Measurements from ENCODE around the gene MAGEA3. TPM values are rescaled to one million over a fixed set of nuclear protein-coding genes. Genes with fewer than 3 reads are reported as not detected.
"Not testable (repeated sequence)": the region's sequence is repeated elsewhere in the genome, so short reads cannot be mapped to it uniquely, and the experiment has no call there.

The MAGEA3 gene
- total RNA-seq, 2 experiments from 2014 or later = not detected

DNA sequence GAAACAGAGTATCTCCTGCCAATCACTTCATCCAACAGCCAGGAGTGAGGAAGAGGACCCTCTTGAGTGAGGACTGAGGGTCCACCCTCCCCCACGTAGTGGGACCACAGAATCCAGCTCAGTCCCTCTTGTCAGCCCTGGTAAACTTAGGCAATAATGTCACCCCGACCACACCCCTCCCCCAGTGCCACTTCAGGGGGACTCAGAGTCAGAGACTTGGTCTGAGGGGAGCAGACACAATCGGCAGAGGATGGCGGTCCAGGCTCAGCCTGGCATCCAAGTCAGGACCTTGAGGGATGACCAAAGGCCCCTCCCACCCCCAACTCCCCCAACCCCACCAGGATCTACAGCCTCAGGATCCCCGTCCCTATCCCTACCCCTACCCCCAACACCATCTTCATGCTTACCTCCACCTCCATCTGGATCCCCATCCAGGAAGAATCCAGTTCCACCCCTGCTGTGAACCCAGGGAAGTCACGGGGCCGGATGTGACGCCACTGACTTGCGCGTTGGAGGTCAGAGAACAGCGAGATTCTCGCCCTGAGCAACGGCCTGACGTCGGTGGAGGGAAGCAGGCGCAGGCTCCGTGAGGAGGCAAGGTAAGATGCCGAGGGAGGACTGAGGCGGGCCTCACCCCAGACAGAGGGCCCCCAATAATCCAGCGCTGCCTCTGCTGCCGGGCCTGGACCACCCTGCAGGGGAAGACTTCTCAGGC lies 34.8 kb downstream of the MAGEA3 start, which contains the start of the genes CSAG1 and MAGEA12:
TSS of gene CSAG1 (minus strand) at position 461 of the 715 bp plus-strand sequence. CDS start 1,261 bp downstream, outside the sequence.
TSS of gene MAGEA12 (plus strand) at position 497 of the 715 bp plus-strand sequence. CDS start 2,405 bp downstream, outside the sequence.
- intact Hi-C loops (cut with DNase I, micrococcal nuclease) = no loop called here
- no peak within 1 kb of the TSS for H3K27ac Mint-ChIP-seq
- H3K4me1 Mint-ChIP-seq (ENCODE audit: low read depth) = no peaks in the 10 kb centered on the region
- no peak within 1 kb of the TSS for H3K4me3 ChIP-seq (ENCODE audit: low read length)
- H3K36me3 Mint-ChIP-seq (ENCODE audit: low read depth) = no peaks in the 10 kb centered on the region
- H3K27me3 Mint-ChIP-seq = peaks cover 4% of the 10 kb centered on the region
- no peaks in the 10 kb centered on the region for H3K9me3 Mint-ChIP-seq
- H3K36me3 ChIP-seq (ENCODE audit: insufficient read depth, low read length) = no peaks in the 10 kb centered on the region
- no peak for TF ChIP-seq CTCF (IDR thresholded peaks at IDR 0.05)
- POLR2A ChIA-PET = no interaction called here
- CTCF ChIA-PET = no interaction called here
- H3K4me1 ChIP-seq (ENCODE audit: insufficient read depth, low read length) = no peaks in the 10 kb centered on the region
- no peak within 1 kb of the TSS for H3K4me3 Mint-ChIP-seq
- no peak within 1 kb of the TSS for H3K27ac ChIP-seq (ENCODE audit: low read depth in 1 of 2, low read length in 2 of 2)
- ATAC-seq (ENCODE audit: poor library complexity) (no peak), DNase-seq (no peak)
- H3K9me3 ChIP-seq (ENCODE audit: control insufficient read depth in 1 of 2, insufficient read depth in 1 of 2, low read length in 2 of 2) = no peaks in the 10 kb centered on the region
- no peaks in the 10 kb centered on the region for H3K27me3 ChIP-seq (ENCODE audit: control insufficient read depth in 1 of 2, insufficient read depth in 2 of 2, low read length in 2 of 2)

DNA sequence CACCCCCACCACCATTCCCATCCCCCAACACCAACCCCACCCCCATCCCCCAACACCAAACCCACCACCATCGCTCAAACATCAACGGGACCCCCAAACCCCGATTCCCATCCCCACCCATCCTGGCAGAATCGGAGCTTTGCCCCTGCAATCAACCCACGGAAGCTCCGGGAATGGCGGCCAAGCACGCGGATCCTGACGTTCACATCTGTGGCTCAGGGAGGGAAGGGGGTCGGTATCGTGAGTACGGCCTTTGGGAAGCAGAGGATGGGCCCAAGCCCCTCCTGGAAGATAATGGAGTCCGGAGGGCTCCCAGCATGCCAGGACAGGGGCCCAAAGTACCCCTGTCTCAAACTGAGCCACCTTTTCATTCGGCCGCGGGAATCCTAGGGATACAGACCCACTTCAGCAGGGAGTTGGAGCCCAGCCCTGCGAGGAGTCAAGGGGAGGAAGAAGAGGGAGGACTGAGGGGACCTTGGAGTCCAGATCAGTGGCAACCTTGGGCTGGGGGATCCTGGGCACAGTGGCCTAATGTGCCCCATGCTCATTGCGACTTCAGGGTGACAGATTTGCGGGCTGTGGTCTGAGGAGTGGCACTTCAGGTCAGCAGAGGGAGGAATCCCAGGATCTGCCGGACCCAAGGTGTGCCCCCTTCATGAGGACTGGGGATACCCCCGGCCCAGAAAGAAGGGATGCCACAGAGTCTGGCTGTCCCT lies 35.7 kb downstream of the MAGEA3 start:
- DNase-seq; H3K4me1 ChIP-seq (ENCODE audit: insufficient read depth, low read length); CTCF ChIA-PET; H3K9me3 ChIP-seq (ENCODE audit: control insufficient read depth in 1 of 2, insufficient read depth in 1 of 2, low read length in 2 of 2); H3K9me3 Mint-ChIP-seq; H3K27ac Mint-ChIP-seq; H3K4me1 Mint-ChIP-seq (ENCODE audit: low read depth); H3K27me3 Mint-ChIP-seq; H3K27ac ChIP-seq (ENCODE audit: low read depth in 1 of 2, low read length in 2 of 2); ATAC-seq (ENCODE audit: poor library complexity); H3K4me3 Mint-ChIP-seq; H3K4me3 ChIP-seq (ENCODE audit: low read length); POLR2A ChIA-PET; H3K36me3 Mint-ChIP-seq (ENCODE audit: low read depth); H3K36me3 ChIP-seq (ENCODE audit: insufficient read depth, low read length); intact Hi-C loops (cut with DNase I, micrococcal nuclease); H3K27me3 ChIP-seq (ENCODE audit: control insufficient read depth in 1 of 2, insufficient read depth in 2 of 2, low read length in 2 of 2): not testable (repeated sequence)

DNA sequence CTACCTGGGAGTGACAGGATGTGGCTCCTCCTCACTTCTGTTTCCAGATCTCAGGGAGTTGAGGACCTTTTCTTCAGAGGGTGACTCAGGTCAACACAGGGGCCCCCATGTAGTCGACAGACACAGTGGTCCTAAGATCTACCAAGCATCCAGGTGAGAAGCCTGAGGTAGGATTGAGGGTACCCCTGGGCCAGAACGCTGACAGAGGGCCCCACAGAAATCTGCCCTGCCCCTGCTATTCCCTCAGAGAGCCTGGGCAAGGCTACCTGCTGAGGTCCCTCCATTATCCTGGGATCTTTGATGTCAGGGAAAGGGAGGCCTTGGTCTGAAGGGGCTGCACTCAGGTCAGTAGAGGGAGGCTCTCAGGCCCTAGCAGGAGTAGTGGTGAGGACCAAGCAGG lies 36.5 kb downstream of the MAGEA3 start:
- Histone ChIP-seq H3K36me3 (ENCODE audit: insufficient read depth, low read length) (no peaks in the 10 kb centered on the region), H3K27me3 (ENCODE audit: control insufficient read depth in 1 of 2, insufficient read depth in 2 of 2, low read length in 2 of 2) (no peaks in the 10 kb centered on the region), H3K4me1 (ENCODE audit: insufficient read depth, low read length) (no peaks in the 10 kb centered on the region), H3K4me3 (ENCODE audit: low read length) (no peak overlapping the region), H3K27ac (ENCODE audit: low read depth in 1 of 2, low read length in 2 of 2) (no peak overlapping the region), H3K9me3 (ENCODE audit: control insufficient read depth in 1 of 2, insufficient read depth in 1 of 2, low read length in 2 of 2) (no peaks in the 10 kb centered on the region)
- H3K4me3 Mint-ChIP-seq = no peak overlapping the region
- DNase-seq = no peak
- H3K27ac Mint-ChIP-seq = no peak overlapping the region
- no peaks in the 10 kb centered on the region for H3K9me3 Mint-ChIP-seq
- no peaks in the 10 kb centered on the region for H3K36me3 Mint-ChIP-seq (ENCODE audit: low read depth)
- POLR2A ChIA-PET = no interaction called here
- H3K27me3 Mint-ChIP-seq = no peaks in the 10 kb centered on the region
- no peak for ATAC-seq (ENCODE audit: poor library complexity)
- intact Hi-C loops (cut with DNase I, micrococcal nuclease) = no loop called here
- CTCF ChIA-PET = no interaction called here
- no peak for TF ChIP-seq CTCF (IDR thresholded peaks at IDR 0.05)
- H3K4me1 Mint-ChIP-seq (ENCODE audit: low read depth) = no peaks in the 10 kb centered on the region
